Measurements from ENCODE around the gene ARL16. TPM values are rescaled to one million over a fixed set of nuclear protein-coding genes. Genes with fewer than 3 reads are reported as not detected.

Gene ARL16
- total RNA-seq, 1 experiment from 2014 or later: 64.2 TPM

Other genes with a start within 250 kb of the ARL16 start
- gene ACTG1, start 171.0 kb downstream of the ARL16 start, total RNA-seq (2014; rRNA removed; shearing (Covaris generic)): 5,595 and 6,819 TPM in 2 replicates
- 0.80 and 1.4 TPM in 2 replicates for gene FSCN2, start 155.4 kb downstream of the ARL16 start, total RNA-seq (2014; rRNA removed; shearing (Covaris generic))
- gene FAAP100, start 131.4 kb downstream of the ARL16 start, total RNA-seq (2014; rRNA removed; shearing (Covaris generic)): 37.1 and 44.6 TPM in 2 replicates
- 110 and 120 TPM in 2 replicates for gene NPLOC4, start 46.7 kb downstream of the ARL16 start, total RNA-seq (2014; rRNA removed; shearing (Covaris generic))
- 66.8 and 98.7 TPM in 2 replicates for gene TSPAN10, start 46.6 kb downstream of the ARL16 start, total RNA-seq (2014; rRNA removed; shearing (Covaris generic))
- gene PDE6G, start 27.3 kb downstream of the ARL16 start, total RNA-seq (2014; rRNA removed; shearing (Covaris generic)): 0.80 TPM in 1 of 2 replicates, not detected in the other
- 81.2 and 118 TPM in 2 replicates for gene OXLD1, start 17.2 kb downstream of the ARL16 start, total RNA-seq (2014; rRNA removed; shearing (Covaris generic))
- gene CCDC137, start 17.1 kb downstream of the ARL16 start, total RNA-seq (2014; rRNA removed; shearing (Covaris generic)): 32.0 and 35.8 TPM in 2 replicates
- 85.0 and 88.7 TPM in 2 replicates for gene HGS, start 214 bp upstream of the ARL16 start, total RNA-seq (2014; rRNA removed; shearing (Covaris generic))
- gene MRPL12, start 19.6 kb upstream of the ARL16 start, total RNA-seq (2014; rRNA removed; shearing (Covaris generic)): 238 and 244 TPM in 2 replicates
- 72.3 and 73.9 TPM in 2 replicates for gene SLC25A10, start 28.5 kb upstream of the ARL16 start, total RNA-seq (2014; rRNA removed; shearing (Covaris generic))
- gene GCGR, start 120.4 kb upstream of the ARL16 start, total RNA-seq (2014; rRNA removed; shearing (Covaris generic)): 0.61 TPM in 1 of 2 replicates, not detected in the other
- gene MCRIP1, start 149.5 kb upstream of the ARL16 start, total RNA-seq (2014; rRNA removed; shearing (Covaris generic)): 130 and 133 TPM in 2 replicates
- 0.31 TPM in 1 of 2 replicates, not detected in the other for gene PPP1R27, start 151.3 kb upstream of the ARL16 start, total RNA-seq (2014; rRNA removed; shearing (Covaris generic))
- 310 and 320 TPM in 2 replicates for gene P4HB, start 176.7 kb upstream of the ARL16 start, total RNA-seq (2014; rRNA removed; shearing (Covaris generic))
- gene ARHGDIA, start 187.5 kb upstream of the ARL16 start, total RNA-seq (2014; rRNA removed; shearing (Covaris generic)): 183 and 209 TPM in 2 replicates
- gene ALYREF, start 207.8 kb upstream of the ARL16 start, total RNA-seq (2014; rRNA removed; shearing (Covaris generic)): 379 and 407 TPM in 2 replicates
- gene ANAPC11, start 207.9 kb upstream of the ARL16 start, total RNA-seq (2014; rRNA removed; shearing (Covaris generic)): 194 and 216 TPM in 2 replicates
- 0.41 and 0.74 TPM in 2 replicates for gene NPB, start 218.4 kb upstream of the ARL16 start, total RNA-seq (2014; rRNA removed; shearing (Covaris generic))
- gene PCYT2, start 227.6 kb upstream of the ARL16 start, total RNA-seq (2014; rRNA removed; shearing (Covaris generic)): 41.8 and 60.0 TPM in 2 replicates
- gene SIRT7, start 234.4 kb upstream of the ARL16 start, total RNA-seq (2014; rRNA removed; shearing (Covaris generic)): 15.4 and 17.6 TPM in 2 replicates
- gene MAFG, start 243.9 kb upstream of the ARL16 start, total RNA-seq (2014; rRNA removed; shearing (Covaris generic)): 14.5 and 15.6 TPM in 2 replicates

All from G401 (cell line).